Stimulated activated CD8-positive, alpha-beta memory T cell treated with anti-CD3 and anti-CD28 coated beads, Interleukin-4, amount 100 ng/mL, for 4 hours (primary cell): ENCODE measurements around the gene SPOP.

Source experiments
- DNase-seq, 2 donors: peaks; one replicate each; pipeline ENCODE4 v3.0.0-alpha.2; 2020; ENCODE audit warnings: low read depth in 2 of 2, low spot score in 1 of 2

Gene SPOP

GRCh38 chr17:49618028-49618611 is 59.8 kb downstream of the SPOP start:
- no peak for DNase-seq

DNA sequence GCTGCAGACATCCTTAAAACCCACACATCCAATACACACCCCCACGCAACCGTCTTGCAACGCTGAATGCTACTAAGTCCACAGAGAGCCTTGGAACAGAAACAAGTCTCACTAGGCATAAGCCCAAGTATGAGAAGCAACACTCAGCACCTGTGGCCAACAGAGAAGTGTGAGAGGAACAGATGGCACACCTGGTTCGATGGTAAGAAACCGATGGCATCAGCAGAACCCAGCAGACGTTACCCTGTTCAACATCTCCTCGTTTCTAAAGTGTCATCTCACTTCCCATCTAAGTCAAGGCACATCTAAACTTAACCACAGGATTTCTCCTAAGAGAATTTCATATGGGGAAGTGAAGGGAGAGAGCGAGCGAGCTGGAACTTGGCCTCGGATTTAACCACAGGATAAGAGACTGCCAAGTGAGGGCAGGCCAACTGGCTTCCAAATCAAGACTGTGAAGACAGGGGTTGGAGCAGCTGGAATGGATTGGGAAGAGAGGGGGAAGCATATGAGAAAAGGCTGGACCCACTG is 61.2 kb downstream of the SPOP start:
- DNase-seq: no peak

GRCh38 chr17:49616086-49616485 is 61.8 kb downstream of the SPOP start:
- DNase-seq: no peak

DNA sequence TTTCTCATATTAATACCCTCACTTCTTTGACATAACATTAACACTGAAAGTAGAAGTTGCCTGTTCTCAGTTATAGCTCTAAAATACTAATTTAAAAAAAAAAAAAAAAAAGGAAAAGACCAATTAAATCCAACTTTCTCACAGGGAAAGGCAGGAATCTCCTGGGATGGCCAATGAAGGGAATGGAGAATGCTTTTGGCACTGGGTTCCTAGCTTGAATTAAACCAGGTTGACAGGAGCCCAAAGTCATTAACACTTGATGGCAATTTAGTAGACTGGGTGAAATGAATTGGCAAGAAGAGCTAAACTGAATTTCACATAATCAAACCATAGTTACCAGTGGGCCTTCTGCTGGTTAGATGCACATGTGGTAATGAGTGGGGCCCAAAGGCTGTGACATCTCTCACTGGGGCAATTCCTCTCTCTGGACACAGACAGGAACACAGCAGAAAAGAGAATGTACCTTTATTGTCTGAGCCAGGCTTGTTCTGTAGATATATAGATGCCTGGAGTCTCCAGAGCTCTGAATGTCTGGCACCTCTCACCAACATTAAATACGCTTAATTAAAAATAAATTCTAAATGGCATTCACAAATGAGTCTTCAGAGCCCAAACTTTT is 64.6 kb downstream of the SPOP start:
- DNase-seq: no peak

DNA sequence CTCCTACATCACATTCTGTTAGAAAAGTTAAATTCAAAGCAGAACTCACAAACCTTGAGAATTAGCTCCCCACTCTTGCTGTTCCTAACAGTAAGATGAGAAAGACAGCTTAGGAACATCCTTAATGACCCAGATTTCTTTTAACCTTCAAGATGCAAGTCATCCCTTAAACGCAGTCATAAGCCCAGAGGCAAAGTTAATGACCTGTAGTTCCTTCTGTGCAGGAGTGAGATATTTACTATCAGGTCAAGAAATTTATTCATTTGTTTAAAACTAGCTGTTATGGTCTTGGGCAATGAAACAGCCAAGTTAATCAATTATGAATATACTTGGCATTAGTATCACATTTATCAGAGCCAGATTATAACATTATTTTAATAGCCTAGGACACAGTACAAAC is 65.2 kb downstream of the SPOP start:
- DNase-seq: no peak

- DNase-seq: no peak
Observed at GRCh38 chr17:49610883-49611584, 66.9 kb downstream of the SPOP start.

DNA sequence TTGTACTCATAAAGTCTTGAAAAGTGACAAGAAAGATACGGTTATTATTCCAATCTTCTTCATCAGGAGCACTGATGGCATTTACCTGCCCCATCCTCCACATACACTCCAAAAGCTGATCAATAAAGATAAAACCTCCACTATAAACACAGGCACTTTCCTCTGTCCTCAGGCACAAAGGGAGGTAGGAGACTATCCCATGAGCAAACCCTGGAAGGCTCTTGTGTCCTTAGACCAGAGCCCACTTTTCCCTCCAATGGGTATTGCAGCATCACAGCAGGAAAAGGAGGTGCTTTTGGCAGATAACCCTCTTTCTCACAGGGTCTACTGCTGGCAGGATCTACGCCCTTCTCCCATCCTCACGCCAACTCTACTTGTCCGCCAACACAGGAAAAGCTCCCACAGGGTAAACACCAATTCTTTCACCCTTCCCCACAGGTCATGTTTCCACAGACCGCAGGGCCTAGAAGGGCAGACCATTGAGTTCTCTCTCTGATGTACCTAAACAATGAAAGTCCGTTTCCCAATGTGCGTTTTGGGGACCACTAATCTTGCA is 73.5 kb downstream of the SPOP start:
- no peak for DNase-seq

DNA sequence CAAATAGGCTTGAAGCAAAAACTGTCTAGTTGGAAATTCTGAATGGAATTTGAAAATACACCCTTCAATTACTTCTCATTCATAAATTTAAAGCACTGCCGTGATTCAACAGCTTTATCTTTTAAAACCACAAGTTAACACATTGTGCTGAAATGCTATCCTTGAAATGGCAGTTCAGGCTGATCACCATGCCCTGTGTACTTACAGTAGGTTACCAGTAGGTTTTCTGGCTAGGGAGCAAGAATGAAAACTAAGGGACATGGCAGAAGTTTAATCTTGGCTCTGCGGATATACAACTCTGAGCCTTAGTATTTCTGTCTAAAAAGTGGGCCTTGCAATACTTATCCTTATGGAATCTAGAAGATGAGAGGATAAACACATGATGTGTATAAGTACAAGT is 74.2 kb downstream of the SPOP start:
- no peak for DNase-seq

GRCh38 chr17:49603238-49603637 is 74.7 kb downstream of the SPOP start:
- DNase-seq: no peak

GRCh38 chr17:49602783-49603182 is 75.1 kb downstream of the SPOP start:
- no peak for DNase-seq

DNA sequence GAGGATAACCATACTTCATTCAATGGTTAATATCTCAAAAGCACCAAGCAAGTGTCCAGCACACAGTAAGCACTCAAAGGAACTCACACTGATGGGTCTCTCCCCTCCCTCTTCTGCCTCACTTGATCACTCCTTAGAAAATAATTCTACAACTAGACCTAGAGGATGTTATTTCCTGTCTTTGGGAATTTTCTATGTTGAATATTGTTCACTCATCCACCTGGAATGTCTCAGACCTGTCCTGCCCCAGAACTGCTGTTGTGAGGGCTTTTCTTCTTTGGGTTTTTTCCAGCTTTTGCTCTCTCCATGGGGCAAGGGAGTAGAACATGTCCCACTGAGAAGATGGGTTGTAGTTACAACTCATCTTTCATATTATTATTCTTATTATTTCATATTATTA is 76.9 kb downstream of the SPOP start:
- no peak for DNase-seq

- DNase-seq: no peak
Observed at GRCh38 chr17:49598918-49599317, 79.0 kb downstream of the SPOP start.

DNA sequence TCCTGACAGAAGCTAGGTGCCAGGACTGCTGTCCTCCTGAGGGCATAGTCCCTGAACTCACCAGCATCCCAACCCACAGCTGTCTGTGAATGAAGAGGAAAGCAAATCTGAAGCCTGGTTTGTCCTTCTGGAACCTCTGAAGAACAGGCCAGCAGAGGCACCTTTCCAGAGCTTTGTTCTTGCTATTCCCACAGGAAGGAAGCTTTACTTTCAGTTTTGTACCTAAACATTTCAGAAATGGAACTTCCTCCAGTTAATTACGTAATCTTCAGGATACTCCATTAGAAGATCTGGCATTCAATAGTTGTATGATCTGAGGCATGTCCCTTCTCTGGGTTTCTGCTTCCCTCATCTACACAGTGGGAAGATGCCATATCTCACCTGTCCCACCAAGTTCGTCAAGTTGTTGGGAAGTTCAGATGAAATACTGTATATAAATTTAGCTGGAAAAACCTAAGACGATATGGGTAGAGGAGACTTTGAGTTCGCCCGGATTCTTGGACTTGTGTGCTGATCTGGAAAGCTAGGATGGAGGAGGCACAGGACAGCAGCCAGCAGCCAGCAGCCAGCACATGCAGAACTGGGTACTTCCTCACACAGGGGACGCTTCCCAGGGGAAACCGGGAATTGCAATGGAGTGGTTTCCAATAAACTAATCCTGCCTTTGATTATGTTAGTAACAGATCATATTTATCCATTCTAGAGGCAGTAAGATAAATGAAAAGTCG is 79.8 kb downstream of the SPOP start:
- no peak for DNase-seq

- no peak for DNase-seq
Observed at GRCh38 chr17:49597436-49597835, 80.5 kb downstream of the SPOP start.

GRCh38 chr17:49596613-49597244 is 81.2 kb downstream of the SPOP start:
- no peak for DNase-seq

- no peak for DNase-seq
Observed at GRCh38 chr17:49595980-49596379, 81.9 kb downstream of the SPOP start.

DNA sequence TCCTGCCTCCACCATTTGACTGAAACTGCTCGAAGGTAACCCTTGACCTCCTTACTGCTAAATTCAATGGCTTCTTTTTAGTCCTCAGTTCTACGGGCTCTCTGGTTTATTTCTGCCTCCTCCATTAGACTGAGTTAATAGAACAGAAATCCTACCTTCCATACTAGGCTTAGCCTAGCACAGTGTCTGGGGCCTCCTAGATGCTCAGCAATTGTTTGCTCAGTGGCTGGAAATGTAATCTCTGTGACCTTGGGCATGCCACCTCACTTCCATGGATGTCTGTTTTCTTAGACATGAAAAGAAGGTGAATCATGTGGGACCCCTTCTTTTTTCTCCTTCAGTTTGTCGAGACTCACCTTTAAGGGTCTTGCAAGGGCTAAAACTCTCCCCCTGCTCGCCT is 82.6 kb downstream of the SPOP start:
- DNase-seq: no peak

DNA sequence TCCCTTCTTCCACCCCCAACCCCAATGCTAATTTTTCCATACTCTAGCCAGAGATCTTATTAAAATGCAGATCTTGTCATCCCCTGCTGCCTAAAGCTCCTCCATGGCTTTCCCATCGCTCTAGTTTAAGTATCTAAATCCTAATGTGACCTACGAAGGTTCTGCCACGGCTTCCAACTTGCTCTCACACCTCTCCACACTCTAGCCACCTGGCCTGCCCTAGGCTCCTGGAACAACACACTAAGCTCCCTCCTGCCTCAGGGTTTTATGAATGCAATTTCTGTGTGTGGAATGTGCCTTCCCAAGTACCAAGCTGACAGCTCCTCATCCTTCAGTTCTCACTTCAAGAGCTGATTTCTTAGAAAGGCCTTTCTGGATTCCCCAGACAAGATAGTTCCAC is 85.6 kb downstream of the SPOP start:
- DNase-seq: no peak

- DNase-seq: no peak
Observed at GRCh38 chr17:49590874-49591273, 87.0 kb downstream of the SPOP start.

DNA sequence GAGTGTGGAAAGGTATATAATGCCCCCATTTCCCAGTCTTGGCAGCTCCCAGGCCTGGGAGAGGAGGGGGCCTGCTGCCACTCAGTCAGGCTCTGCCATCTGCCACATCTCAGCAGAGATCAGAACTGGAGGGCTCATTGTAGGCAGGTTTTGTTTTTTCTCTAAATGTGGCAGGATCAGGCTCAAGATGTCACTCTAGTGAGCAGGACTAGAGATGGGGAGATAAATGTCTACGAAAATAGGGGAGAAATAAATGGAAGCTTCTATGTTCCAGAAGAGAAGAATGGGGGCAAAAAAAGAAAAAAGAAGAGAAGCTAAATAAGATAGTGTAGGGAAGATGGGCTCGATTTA is 88.3 kb downstream of the SPOP start:
- DNase-seq: no peak
